ENCODE data around the gene MLXIP.

DNA sequence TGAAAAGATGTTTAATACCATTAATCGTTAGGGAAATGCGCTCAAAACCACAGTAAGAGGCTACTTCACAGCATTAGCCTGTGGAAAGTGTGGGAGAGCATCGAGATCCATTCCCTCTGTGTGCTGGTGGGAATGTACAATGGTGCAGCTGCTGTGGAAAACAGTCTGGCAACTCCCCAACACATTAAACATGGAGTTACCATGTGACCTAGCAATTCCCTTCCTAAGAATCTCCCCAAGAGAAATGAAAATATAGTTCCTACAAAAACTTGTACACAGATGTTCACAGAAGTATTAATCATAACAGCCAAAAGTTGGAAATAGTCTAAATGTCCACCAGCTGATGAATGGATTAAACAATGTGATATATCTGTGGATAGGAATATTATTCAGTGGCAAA, 23.8 kb downstream of the MLXIP start:
- TF ChIP-seq, protein P1, sequence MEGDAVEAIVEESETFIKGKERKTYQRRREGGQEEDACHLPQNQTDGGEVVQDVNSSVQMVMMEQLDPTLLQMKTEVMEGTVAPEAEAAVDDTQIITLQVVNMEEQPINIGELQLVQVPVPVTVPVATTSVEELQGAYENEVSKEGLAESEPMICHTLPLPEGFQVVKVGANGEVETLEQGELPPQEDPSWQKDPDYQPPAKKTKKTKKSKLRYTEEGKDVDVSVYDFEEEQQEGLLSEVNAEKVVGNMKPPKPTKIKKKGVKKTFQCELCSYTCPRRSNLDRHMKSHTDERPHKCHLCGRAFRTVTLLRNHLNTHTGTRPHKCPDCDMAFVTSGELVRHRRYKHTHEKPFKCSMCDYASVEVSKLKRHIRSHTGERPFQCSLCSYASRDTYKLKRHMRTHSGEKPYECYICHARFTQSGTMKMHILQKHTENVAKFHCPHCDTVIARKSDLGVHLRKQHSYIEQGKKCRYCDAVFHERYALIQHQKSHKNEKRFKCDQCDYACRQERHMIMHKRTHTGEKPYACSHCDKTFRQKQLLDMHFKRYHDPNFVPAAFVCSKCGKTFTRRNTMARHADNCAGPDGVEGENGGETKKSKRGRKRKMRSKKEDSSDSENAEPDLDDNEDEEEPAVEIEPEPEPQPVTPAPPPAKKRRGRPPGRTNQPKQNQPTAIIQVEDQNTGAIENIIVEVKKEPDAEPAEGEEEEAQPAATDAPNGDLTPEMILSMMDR (IDR thresholded peaks at IDR 0.05; ENCODE audit: extremely low read depth in 1 of 2, insufficient read depth in 1 of 2, low read depth in 1 of 2, low read length in 2 of 2): no peak
- TF ChIP-seq POLR2A (IDR thresholded peaks at IDR 0.05; ENCODE audit: low read depth, low read length) (no peak), POLR2AphosphoS5 (IDR thresholded peaks at IDR 0.05; ENCODE audit: insufficient read depth, low read depth, low read length) (no peak)

All from endothelial cell of umbilical vein (primary cell).